Thoracic aorta (tissue), 2 donors: Measurements from ENCODE around the gene ARHGAP27. TPM values are rescaled to one million over a fixed set of nuclear protein-coding genes. Genes with fewer than 3 reads are reported as not detected.

ENCODE experiments used
- ATAC-seq: fragments of 150-250 bp; one replicate; pipeline ENCODE4 v1.8.0; 2017; ENCODE audit warnings: low read depth; ENCODE audit not compliant: insufficient number of reproducible peaks, low FRiP score
- DNase-seq: peaks from one replicate; pipeline ENCODE4 v3.0.0-alpha.2; 2020; ENCODE audit warnings: low spot score
- H3K27ac ChIP-seq, 2 donors: fragments of 200-600 bp; sonication (generic); 1 replicate in 1 of 2; 2 replicates in 1 of 2; pipeline ENCODE4 v1.5.1; 2016; ENCODE audit warnings: mild to moderate bottlenecking in 2 of 2, moderate library complexity in 2 of 2
- H3K27me3 ChIP-seq: fragments of 200-600 bp; sonication (generic); replicated peaks from 2 replicates; pipeline ENCODE4 v1.6.0; 2016; ENCODE audit warnings: mild to moderate bottlenecking; ENCODE audit not compliant: insufficient read depth
- H3K36me3 ChIP-seq: fragments of 200-600 bp; sonication (generic); one replicate; pipeline ENCODE4 v1.5.1; 2016
- H3K4me1 ChIP-seq, 2 donors: fragments of 200-600 bp; sonication (generic); 1 replicate in 1 of 2; 2 replicates in 1 of 2; pipeline versions ENCODE4 v1.5.1 to v1.6.0; 2016; ENCODE audit warnings: low read depth in 2 of 2, mild to moderate bottlenecking in 1 of 2; ENCODE audit not compliant: control insufficient read depth in 1 of 2
- H3K4me3 ChIP-seq: fragments of 200-600 bp; sonication (generic); 2 replicates; pipeline ENCODE4 v1.5.1; 2016; ENCODE audit warnings: mild to moderate bottlenecking
- H3K9me3 ChIP-seq: fragments of 200-600 bp; sonication (generic); 2 replicates; pipeline ENCODE4 v1.5.1; 2016
- total RNA-seq, 2 donors: library from RNA; depleted of rRNA; stranded (reverse); fragments of >200 nt; gene quantifications; one replicate each; pipeline versions ENCODE4 v1.1.0 to v1.2.3, GENCODE V29; 2016
- TF ChIP-seq, protein P1 (sequence below): fragments of 200-600 bp; sonication (generic); IDR thresholded peaks from one replicate; pipeline ENCODE4 v1.5.1; 2019; ENCODE audit warnings: antibody characterized with exemption

Gene ARHGAP27
- total RNA-seq, 2 donors from 2014 or later, result 25.5 to 33.4 TPM

DNA sequence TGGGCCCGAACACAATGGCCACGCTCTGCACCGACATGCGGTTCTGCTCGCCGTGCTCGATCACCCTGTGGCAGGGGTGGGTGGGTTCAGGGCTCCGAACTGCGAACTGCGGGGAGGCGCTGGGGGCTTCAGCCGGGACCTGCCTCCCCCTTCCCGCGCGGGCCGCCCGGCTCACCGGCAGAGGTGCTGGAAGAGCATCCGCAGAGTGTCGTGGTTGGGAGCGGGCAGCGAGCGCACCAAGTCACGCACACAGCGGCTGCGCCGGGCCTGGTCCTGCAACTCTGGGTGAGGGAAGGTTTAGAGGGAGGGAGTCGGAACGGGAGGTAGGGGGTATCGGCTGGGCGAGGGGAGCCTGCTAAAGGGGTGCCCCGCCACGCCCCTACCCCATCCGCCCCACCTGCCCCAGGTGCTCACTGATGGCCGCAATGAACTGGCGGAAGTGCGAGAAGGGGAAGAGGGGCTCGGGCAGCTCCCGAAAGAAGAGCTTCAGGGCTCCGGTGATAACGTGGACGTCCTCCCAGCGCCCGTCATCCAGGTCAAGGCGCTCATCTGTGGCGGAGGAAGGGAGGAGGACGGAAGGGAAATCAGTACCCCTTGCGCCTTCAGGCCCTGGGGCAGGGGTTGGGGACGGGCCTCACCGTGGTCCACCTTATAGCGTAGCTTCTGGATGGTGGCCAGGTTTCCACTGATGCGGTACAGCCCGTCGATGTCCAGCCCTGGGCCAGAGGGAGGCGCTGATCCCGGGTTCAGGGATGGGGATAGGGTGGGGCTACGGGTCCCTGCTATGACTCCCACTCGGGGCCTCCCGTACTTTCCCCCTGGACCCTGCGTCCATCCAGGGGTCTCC is 36.9 kb downstream of the ARHGAP27 start:
- Histone ChIP-seq H3K36me3 (no peaks in the 10 kb centered on the region), H3K27ac (no peak overlapping the region), H3K4me1 (peaks cover 8 to 11% of the 10 kb centered on the region in 2 donors), H3K27me3 (no peaks in the 10 kb centered on the region), H3K9me3 (no peaks in the 10 kb centered on the region), H3K4me3 (peak overlapping the region; percentile 63)
- DNase-seq, result no peak
- ATAC-seq, result no peak
- TF ChIP-seq, protein P1, sequence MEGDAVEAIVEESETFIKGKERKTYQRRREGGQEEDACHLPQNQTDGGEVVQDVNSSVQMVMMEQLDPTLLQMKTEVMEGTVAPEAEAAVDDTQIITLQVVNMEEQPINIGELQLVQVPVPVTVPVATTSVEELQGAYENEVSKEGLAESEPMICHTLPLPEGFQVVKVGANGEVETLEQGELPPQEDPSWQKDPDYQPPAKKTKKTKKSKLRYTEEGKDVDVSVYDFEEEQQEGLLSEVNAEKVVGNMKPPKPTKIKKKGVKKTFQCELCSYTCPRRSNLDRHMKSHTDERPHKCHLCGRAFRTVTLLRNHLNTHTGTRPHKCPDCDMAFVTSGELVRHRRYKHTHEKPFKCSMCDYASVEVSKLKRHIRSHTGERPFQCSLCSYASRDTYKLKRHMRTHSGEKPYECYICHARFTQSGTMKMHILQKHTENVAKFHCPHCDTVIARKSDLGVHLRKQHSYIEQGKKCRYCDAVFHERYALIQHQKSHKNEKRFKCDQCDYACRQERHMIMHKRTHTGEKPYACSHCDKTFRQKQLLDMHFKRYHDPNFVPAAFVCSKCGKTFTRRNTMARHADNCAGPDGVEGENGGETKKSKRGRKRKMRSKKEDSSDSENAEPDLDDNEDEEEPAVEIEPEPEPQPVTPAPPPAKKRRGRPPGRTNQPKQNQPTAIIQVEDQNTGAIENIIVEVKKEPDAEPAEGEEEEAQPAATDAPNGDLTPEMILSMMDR, result no peak

DNA sequence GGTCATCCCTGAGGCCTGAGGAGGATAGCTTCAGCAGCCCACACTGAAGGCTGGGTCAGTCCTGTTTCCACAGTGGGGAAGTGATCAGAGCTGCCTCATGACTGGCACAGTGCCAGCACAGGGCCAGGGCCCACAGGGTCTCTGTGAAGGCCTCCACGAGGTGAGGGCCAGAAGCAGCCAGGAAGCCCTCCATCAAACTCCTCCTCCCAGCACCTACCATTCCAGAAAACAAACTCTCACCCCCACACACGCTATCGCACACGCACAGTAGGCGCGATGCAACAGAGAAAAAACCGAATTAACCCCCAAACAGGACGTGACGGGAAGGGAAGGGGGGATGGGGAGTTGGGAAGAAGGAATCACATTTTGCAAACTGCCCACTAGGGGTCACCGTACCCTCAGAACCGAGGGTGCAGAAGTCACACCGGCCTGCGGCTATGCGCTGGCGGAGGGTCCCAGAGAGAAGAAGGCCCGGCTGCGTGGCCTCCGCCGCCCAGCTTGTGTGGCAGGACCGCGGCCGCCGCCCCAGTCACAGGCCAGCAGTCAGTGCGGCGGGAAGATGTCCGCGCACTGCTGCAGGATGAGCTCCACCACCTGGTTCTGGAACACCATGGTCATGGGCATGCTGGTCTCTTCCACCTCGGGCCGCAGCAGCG is 37.6 kb downstream of the ARHGAP27 start:
- TF ChIP-seq, protein P1, result peak; percentile 63
- H3K27me3 ChIP-seq, result no peaks in the 10 kb centered on the region
- ATAC-seq (peak; percentile 58), DNase-seq (no peak)
- H3K36me3 ChIP-seq, result no peaks in the 10 kb centered on the region
- H3K4me1 ChIP-seq, result peaks cover 8 to 11% of the 10 kb centered on the region in 2 donors
- peak overlapping the region; percentile 63 for H3K4me3 ChIP-seq
- H3K9me3 ChIP-seq, result no peaks in the 10 kb centered on the region
- no peak overlapping the region for H3K27ac ChIP-seq

DNA sequence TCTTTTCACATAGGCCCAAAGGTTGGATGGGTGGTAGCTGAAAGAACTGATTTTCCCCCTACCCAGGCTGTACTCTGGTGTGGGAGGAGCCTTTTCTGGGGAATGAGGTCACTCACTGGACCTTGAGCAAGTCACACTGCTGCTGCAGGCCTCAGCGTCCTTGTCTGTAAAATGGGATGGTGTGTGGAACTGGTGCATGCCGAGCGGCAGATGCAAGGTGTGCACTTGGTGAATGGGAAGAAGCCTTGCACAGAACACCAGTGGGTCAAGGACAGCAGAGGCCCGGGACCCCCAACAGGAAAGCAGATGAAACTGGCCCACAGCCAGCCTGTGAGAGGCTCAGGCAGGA is 38.1 kb downstream of the ARHGAP27 start:
- Histone ChIP-seq H3K36me3 (no peaks in the 10 kb centered on the region), H3K27me3 (no peaks in the 10 kb centered on the region), H3K27ac (no peak overlapping the region), H3K4me1 (peaks cover 8 to 11% of the 10 kb centered on the region in 2 donors), H3K9me3 (no peaks in the 10 kb centered on the region), H3K4me3 (no peak overlapping the region)
- ATAC-seq, result no peak
- TF ChIP-seq, protein P1, result no peak
- no peak for DNase-seq

DNA sequence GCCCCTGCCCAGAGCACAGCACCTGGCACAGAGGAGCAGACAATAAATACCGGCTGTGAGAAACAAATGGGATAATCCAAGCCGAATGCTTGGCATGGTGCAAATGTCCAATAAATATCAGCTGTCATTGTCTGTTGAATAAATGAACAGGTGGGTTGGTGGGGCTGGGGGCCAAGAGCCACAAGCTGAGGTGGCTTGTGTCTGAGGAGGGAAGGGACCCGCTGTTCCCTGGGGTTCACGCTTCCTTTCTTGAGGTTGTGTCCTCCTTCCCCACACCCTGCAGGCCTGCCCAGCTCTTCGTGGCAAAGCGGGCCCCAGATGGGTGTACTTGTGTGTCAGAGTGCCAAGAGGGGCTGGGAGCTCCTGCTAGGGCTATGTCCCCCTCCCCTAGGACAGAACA is 38.6 kb downstream of the ARHGAP27 start:
- ATAC-seq (no peak), DNase-seq (no peak)
- no peak overlapping the region for H3K4me3 ChIP-seq
- no peaks in the 10 kb centered on the region for H3K36me3 ChIP-seq
- peaks cover 8 to 11% of the 10 kb centered on the region in 2 donors for H3K4me1 ChIP-seq
- no peaks in the 10 kb centered on the region for H3K27me3 ChIP-seq
- no peak overlapping the region for H3K27ac ChIP-seq
- TF ChIP-seq, protein P1, result no peak
- no peaks in the 10 kb centered on the region for H3K9me3 ChIP-seq

DNA sequence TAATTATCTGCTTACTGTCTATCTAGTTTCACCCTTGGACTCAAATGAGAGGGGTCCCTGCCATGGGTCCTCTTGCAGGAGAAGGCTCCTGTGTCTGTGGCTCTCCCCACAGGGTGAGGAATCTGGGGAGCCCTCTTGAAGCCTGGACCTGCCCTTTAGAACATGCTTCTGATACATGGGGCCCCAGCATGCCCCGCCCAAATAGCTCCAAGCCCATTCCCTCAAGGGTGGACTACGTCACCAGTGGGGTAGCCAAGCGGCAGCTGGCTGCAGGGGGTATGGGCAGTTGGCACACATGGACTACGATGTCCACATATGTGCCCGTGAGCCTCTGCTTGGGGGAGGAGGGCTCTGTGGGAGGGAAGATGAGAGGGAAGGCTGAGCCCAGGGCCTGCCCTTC is 39.3 kb downstream of the ARHGAP27 start:
- DNase-seq, result no peak
- Histone ChIP-seq H3K36me3 (no peaks in the 10 kb centered on the region), H3K27ac (no peak overlapping the region), H3K4me3 (no peak overlapping the region), H3K9me3 (no peaks in the 10 kb centered on the region), H3K27me3 (no peaks in the 10 kb centered on the region), H3K4me1 (peaks cover 8 to 11% of the 10 kb centered on the region in 2 donors)
- TF ChIP-seq, protein P1, result no peak
- no peak for ATAC-seq
